Measurements from ENCODE around the gene SLC12A8.

The SLC12A8 gene

GRCh38 chr3:125146626-125147490 lies 65.7 kb downstream of the SLC12A8 start:
- Histone ChIP-seq H3K36me3 (replicated peaks) (no peaks in the 10 kb centered on the region), H3K27ac (no peak overlapping the region), H3K4me3 (ENCODE audit: low read depth, low read length) (no peak overlapping the region), H3K27me3 (replicated peaks) (no peaks in the 10 kb centered on the region)
- in situ Hi-C loops (cut with HindIII; ENCODE audit: low pct_ligation_motif_present, low sequenced_read_pairs), result no loop called here
- TF ChIP-seq, protein P1, sequence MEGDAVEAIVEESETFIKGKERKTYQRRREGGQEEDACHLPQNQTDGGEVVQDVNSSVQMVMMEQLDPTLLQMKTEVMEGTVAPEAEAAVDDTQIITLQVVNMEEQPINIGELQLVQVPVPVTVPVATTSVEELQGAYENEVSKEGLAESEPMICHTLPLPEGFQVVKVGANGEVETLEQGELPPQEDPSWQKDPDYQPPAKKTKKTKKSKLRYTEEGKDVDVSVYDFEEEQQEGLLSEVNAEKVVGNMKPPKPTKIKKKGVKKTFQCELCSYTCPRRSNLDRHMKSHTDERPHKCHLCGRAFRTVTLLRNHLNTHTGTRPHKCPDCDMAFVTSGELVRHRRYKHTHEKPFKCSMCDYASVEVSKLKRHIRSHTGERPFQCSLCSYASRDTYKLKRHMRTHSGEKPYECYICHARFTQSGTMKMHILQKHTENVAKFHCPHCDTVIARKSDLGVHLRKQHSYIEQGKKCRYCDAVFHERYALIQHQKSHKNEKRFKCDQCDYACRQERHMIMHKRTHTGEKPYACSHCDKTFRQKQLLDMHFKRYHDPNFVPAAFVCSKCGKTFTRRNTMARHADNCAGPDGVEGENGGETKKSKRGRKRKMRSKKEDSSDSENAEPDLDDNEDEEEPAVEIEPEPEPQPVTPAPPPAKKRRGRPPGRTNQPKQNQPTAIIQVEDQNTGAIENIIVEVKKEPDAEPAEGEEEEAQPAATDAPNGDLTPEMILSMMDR (IDR thresholded peaks at IDR 0.05; ENCODE audit: low read depth, low read length, missing control alignments), result no peak
- DNase-seq, result no peak

GRCh38 chr3:125145751-125146475 lies 66.6 kb downstream of the SLC12A8 start:
- TF ChIP-seq, protein P1 (IDR thresholded peaks at IDR 0.05; ENCODE audit: low read depth, low read length, missing control alignments), result no peak
- in situ Hi-C loops (cut with HindIII; ENCODE audit: low pct_ligation_motif_present, low sequenced_read_pairs), result no loop called here
- no peak for DNase-seq
- Histone ChIP-seq H3K4me3 (ENCODE audit: low read depth, low read length) (no peak overlapping the region), H3K36me3 (replicated peaks) (no peaks in the 10 kb centered on the region), H3K27me3 (replicated peaks) (no peaks in the 10 kb centered on the region), H3K27ac (no peak overlapping the region)

- no peaks in the 10 kb centered on the region for H3K36me3 ChIP-seq (replicated peaks)
- H3K27me3 ChIP-seq (replicated peaks), result no peaks in the 10 kb centered on the region
- TF ChIP-seq, protein P1 (IDR thresholded peaks at IDR 0.05; ENCODE audit: low read depth, low read length, missing control alignments), result no peak
- no peak overlapping the region for H3K27ac ChIP-seq
- H3K4me3 ChIP-seq (ENCODE audit: low read depth, low read length), result no peak overlapping the region
- in situ Hi-C loops (cut with HindIII; ENCODE audit: low pct_ligation_motif_present, low sequenced_read_pairs), result no loop called here
- no peak for DNase-seq
These were observed 67.8 kb downstream of the SLC12A8 start for GRCh38 chr3:125144653-125145314.

DNA sequence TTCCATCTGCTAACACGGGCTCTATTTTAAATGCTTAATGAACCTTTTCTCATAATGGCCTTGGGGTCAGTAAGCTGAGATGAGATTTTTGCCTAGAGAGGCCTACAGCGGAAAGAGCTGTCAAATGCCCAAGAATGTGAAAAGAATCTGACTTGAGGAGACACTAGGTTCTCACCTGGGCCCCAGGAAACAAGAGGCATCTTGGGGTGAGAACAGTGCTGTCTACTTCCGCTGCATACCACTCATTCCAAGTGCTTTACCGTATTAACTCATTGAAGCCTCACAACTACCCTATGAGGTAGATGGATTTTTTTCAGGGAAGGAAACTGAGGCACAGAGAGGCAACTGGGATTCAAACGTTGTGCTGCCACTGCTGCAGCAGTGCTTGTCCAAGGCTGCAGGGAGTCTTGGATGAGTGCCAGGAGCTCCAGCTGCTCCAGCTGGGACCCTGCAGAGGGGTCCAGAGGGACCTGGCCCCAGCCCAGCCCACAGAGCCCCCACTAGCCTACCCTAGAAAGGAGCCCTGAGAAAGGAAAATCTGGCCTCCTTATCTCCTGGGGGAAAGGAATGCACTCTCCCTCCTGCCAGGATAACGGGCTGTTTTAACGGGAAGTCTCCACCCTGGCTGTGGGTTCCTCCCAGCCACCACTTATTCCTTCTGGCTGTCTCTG lies 68.4 kb downstream of the SLC12A8 start:
- Histone ChIP-seq H3K36me3 (replicated peaks) (no peaks in the 10 kb centered on the region), H3K27ac (no peak overlapping the region), H3K4me3 (ENCODE audit: low read depth, low read length) (no peak overlapping the region), H3K27me3 (replicated peaks) (no peaks in the 10 kb centered on the region)
- in situ Hi-C loops (cut with HindIII; ENCODE audit: low pct_ligation_motif_present, low sequenced_read_pairs), result no loop called here
- TF ChIP-seq, protein P1 (IDR thresholded peaks at IDR 0.05; ENCODE audit: low read depth, low read length, missing control alignments), result no peak
- DNase-seq, result no peak

- Histone ChIP-seq H3K27ac (no peak overlapping the region), H3K4me3 (ENCODE audit: low read depth, low read length) (no peak overlapping the region), H3K27me3 (replicated peaks) (no peaks in the 10 kb centered on the region), H3K36me3 (replicated peaks) (no peaks in the 10 kb centered on the region)
- in situ Hi-C loops (cut with HindIII; ENCODE audit: low pct_ligation_motif_present, low sequenced_read_pairs), result no loop called here
- TF ChIP-seq, protein P1 (IDR thresholded peaks at IDR 0.05; ENCODE audit: low read depth, low read length, missing control alignments), result no peak
- DNase-seq, result no peak
These were observed 69.0 kb downstream of the SLC12A8 start for GRCh38 chr3:125143538-125143937.
